NOMO-1 treated with dmso at 0.1 percent for 144 hours (cell line): Measurements from ENCODE around the gene TCEAL1.
"Not testable (repeated sequence)": the region's sequence is repeated elsewhere in the genome, so short reads cannot be mapped to it uniquely, and the experiment has no call there.

ENCODE experiments used
- DNase-seq: peaks from one replicate; lab custom pipeline; 2025; ENCODE audit not compliant: unreplicated experiment; lab: John Stamatoyannopoulos, UW

Gene TCEAL1, protein sequence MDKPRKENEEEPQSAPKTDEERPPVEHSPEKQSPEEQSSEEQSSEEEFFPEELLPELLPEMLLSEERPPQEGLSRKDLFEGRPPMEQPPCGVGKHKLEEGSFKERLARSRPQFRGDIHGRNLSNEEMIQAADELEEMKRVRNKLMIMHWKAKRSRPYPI

DNA sequence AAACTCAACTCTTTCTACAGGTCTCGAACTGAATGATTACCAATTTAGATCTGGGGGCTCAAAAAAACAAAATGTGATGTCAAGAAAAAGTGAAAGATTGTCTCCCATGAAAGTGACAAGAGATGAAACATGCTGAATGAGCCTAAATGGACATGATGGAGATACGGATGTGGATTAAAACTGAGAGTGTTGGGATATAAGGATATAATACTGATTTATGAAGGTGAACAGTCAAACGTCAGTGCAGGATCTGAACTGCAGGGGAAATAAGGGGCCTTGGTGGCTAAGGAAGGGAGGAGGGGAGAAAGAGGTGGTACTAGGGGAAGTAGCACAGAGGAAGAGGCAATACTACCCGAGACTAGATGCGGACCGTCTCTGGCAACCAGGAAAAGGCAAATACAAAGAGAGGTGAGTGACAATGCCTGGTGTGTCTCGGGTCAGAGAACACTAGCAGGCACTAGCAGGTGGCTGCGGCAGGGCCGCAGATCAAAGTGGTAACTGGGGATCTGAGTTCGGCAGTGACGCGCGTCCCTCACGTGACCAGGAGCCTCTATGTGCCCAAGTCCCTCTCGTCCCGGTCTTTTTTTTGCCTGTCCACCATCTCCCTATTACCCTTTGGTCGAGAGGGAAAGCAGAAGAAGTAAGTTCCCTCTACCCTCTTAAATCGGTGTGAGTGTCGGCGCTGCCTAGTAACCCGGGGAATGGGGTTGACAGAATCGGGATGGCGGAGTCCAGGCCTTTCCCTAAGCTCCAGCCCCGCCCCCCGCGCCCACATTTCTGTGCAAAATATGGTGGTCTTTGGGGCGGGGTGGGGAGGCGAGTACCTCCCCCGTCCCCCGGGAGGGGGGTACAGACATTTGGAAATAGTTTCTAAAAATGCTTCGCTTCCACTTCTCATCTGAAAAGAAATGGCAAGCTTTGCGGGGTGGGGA lies at the start of gene TCEAL1:
Gene TCEAL1 (plus strand): TSS at position 590 of the 932 bp plus-strand sequence. CDS start 942 bp downstream, outside the sequence.
- DNase-seq = no peak

DNA sequence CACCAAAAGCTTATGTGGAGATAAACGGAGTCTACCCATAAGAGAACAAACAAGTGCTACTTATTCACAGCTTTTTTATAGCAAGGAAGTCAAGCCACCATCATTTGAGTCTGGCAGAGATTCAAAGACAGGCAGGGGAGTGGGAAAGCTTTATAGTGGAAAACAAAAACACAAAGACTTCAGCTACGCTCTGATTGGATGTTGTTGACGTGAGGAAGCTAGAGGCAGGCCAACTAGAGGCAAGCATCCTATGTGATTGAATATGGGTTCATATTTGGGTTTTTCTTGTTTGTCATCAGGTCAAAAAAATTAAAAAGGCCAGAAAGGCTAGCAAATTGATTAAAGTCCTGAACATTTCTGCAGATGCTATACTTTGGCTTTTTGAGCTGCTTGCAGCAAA lies 44.2 kb upstream of the TCEAL1 start:
- DNase-seq = no peak

DNA sequence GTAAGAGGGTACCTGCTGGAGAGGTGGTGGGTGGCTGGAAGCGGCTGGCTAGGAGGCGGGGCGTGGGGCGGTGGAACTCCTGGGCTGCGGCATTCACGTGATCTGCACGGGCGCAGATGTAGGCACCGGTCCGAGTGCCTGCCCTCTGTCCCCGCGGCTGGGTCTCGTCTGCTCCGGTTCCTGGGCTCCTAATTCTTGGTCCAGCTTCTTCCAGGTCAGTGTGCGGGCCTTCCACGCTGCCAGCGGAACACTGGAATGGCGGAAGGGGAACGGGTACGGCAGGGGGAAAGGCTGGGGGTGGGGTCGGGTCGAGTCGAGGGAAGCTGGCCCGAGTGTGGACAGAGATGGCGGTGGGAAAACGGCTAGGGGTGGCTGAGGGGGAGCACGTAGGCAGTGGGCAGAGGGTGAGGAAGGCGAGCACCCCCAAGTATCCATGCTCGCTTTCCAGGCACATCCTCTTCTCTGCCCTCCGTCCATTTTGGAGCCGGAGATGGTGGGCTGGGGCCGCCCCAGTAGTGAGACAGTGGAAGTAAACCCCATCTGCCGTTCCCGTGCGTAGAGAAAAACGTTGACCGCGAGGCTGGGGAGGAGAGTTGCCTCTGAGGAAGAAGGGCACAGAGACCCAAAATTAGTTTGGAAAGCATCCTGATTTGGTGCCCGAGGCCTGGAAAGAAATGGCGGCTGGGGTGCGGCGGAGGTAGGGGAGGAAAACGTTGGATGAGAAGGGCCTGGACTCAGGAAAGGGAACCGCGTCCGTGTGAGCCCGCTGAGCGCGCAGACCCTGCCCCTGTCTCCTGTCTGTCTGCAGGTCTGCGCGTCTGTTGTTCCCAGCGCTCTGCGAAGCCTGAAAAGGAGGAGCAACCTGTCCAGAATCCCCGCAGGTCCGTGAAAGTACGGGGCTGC lies 43.1 kb upstream of the TCEAL1 start, which contains the start of gene TCEAL4:
Gene TCEAL4 (plus strand): TSS at position 105 of the 903 bp plus-strand sequence. CDS start 1,161 bp downstream, outside the sequence.
- DNase-seq = no peak

DNA sequence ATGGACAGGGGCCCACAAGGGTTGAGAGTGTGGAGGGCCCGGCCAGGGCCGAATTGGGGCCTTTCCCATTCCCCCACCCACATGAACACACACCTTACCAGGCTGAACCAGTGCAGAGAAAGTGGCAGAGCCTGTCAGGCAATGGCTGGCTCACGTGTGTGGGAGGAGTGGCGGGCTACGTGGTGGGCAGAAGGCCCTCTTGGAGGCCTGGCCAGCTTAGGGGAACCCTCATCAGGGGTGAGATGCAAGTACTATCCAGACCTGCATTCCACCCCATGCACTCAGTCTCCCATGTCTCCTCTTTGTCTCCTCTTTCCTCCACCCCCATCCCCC lies 42.5 kb upstream of the TCEAL1 start:
- DNase-seq = no peak

DNA sequence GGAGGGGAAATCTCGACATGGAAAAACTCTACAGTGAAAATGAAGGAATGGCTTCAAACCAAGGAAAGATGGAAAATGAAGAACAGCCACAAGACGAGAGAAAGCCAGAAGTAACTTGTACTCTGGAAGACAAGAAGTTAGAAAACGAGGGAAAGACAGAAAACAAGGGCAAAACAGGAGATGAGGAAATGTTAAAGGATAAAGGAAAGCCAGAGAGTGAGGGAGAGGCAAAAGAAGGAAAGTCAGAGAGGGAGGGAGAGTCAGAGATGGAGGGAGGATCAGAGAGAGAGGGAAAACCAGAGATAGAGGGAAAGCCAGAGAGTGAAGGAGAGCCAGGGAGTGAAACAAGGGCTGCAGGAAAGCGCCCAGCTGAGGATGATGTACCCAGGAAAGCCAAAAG lies 42.1 kb upstream of the TCEAL1 start:
- no peak for DNase-seq

DNA sequence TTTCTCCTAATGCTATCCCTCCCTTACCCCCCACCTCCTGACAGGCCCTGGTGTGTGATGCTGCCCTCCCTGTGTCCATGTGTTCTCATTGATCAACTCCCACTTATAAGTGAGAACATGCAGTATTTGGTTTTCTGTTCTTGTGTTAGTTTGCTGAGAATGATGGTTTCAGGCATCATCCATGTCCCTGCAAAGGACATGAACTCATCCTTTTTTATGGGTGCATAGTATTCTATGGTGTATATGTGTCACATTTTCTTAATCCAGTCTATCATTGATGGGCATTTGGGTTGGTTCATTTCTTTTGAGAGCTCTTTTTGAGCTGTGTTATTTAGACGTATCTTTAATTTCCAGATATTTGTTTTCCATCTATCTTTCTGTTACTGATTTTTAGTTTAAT lies 36.5 kb upstream of the TCEAL1 start:
- DNase-seq = not testable (repeated sequence)

DNA sequence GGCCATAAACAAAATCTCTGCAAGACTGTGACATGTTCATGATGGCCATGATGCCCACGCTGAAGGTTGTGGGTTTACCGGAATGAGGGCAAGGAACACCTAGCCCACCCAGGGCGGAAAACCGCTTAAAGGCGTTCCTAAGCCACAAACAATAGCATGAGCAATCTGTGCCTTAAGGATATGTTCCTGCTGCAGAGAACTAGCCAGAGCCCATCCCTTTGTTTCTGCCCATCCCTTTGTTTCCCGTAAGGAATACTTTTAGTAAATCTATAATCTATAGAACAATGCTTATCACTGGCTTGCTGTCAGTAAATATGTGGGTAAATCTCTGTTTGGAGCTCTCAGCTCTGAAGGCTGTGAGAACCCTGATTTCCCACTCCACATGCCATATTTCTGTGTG lies 33.6 kb upstream of the TCEAL1 start:
- DNase-seq = not testable (repeated sequence)

DNA sequence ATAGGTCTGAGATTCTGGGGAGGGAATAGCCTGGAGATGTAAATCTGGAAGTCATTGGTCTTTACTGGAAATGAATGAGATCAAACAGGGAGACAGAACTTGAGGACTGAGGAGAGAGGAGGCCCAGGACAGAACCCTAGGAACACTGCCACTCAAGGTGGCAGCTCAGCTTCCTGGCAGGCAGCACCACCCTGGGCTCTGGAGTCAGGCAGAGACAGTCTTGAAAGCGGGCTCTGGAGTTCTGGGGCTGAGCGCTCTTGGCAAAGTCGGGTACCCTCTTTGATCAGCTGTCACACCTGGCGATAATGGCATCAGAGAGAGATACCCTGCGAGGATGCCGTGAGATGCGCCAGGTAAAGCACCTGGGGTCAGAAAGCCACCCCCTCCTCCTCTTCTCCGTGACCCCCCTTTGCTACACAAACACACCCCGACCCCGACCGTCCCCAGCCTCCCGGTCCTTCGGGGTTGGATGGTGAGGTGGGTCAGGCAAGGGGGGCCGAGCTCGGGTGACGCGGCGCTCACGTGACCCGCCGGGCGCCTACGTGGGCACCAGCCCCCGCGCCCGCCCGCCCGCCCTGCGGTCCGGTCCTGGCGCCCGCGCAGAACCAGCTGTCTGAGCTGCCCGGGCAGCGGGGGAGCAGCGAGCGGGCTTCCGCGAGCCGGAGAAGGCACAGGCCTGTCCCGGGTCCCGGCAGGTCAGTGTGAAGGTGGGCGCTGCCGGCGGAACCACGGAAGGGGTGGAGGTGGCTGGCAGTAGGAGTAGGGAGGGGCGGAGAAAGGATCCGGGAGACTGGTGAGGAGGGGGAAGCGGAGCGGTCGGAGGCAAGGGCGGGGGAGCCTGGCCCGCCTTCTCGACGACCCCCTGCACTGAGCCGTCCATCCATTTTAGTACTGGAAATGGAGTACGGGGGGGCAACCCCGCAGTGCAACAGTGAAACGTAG lies 21.1 kb upstream of the TCEAL1 start, which contains the start of gene TCEAL3:
Gene TCEAL3 (plus strand): TSS at position 600 of the 942 bp plus-strand sequence. CDS start 1,102 bp downstream, outside the sequence.
- DNase-seq = no peak

DNA sequence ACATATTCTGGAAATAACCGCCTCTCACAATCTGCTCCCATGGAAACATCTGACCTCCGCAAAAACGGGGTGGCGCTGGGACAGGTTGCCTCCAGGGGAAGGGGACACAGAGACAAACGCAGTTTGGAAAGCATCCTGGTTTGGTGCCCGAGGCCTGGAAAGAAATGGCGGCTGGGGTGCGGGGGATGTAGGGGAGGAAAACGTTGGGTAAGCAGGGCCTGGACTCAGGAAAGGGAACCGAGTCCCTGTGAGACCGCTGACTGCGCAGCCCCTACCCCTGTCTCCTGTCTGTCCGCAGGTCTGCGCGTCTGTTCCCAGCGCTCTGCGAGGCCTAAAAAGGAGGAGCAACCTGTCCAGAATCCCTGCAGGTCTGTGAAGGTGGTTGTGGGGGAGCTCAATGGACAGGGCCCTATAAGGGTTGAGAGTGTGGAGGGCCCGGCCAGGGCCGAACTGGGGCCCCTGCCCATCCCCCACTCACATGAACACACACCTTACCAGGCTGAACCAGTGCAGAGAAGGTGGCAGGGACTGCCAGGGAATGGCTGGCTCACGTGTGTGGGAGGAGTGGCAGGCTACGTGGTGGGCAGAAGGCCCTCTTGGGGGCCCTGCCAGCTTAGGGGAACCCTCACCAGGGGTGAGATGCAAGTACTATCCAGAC lies 20.3 kb upstream of the TCEAL1 start:
- no peak for DNase-seq

DNA sequence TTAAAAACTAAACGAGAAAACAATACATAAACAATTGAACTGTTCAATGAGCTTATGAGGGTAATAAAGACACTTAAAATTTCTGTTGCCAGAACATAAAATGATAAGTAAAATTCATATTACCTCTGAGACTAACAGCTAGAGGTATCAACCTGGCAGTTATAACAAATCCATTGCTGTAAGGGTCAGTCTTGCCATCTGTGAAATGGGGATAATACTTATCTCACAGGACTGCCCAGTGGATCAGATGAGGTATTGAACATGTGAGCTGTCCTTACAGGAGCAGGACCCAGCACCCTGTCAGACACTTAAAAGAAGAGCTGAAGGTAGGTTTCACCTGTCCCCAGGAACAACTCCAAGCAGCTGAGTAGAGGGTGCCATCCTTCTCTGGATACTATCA lies 18.5 kb upstream of the TCEAL1 start:
- no peak for DNase-seq

DNA sequence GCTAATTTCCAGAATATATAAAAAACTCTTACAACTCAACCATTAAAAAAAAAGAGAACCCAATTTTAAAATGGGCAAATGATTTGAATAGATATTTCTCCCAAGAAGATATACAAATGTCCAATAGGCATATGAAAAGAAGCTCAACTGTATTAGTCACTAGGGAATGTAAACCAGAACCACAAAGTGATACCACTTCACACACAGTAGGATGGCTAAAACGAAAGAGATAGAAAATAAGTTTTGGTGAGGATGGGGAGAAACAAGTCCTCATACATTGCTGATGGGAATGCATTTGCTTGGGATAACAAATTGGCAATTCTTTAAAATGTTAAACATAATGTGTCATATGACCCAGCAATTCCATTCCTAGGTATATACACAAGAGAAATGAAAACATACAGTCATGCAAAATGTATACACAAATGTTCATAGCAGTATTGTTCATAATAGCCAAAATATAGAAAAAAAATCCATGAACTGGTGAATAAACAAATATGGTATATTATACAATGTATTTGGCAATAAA lies 15.3 kb upstream of the TCEAL1 start:
- DNase-seq = no peak

DNA sequence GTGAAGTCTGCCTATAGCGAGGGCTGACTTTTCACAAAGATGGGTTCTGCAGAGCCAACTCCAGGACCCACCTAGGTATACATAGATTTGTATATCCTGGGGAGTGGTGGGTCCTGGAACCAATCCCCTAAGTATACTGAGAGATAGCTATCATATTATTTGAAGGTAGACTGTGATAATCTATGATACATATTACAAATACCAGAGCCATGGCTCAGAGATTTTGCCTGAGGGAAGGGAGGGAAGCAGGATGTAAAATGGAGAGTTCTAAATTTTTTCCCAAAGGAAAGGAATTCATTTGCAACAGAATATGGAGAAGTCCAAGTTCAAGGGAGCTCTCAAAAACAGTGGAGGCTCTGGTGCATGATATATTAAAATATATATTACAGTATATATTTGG lies 13.8 kb upstream of the TCEAL1 start:
- no peak for DNase-seq

DNA sequence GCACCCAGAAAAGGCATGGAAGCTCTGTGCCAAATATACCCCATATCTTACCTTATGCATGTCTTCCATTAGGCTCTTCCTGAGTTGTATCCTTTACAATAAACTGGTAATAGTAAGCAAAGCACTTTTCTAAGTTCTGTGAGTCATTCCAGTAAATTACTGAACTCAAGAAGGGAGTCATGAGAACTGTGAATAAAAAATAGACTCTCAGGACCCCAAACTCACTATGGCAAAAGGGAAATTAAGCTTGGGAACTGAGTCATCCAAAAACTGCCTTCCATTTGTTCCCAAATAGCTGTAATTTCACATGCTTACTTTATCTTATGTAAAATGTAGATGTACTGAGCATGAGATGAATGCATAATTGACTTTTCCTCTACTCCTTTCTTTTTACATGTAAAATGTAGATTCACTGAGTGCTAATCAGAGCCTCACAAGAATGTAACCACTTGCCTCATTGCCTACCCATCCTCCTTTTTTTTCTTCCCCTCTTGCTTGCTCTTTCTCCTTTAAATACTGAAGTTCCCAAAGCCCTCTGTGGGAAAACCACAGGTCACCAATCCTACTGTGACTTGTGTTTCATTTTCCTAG lies 12.9 kb upstream of the TCEAL1 start:
- DNase-seq = no peak

DNA sequence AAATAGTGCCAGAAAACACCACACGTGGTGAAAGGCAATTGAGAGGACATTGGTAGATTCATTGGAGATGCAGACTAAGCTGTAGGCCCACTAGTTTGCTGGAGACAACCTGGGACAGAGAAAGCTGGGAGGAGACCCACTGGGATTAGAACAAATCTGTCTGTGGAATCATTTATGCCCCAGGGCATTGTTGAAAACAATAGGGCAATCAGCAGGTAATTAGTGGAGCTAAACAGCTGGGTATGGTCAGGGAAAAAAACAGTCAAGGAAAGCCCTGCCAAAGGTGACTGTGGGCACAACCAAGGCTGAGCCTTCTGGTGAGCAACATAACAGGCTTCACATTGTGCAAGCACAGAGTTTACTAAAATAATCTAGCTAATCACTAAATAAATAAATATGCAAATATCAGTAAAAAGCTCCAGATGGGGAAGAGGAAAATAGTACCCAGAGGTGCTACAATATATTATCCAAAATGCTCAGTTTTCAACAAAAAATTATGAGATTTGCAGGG lies 12.0 kb upstream of the TCEAL1 start:
- no peak for DNase-seq

DNA sequence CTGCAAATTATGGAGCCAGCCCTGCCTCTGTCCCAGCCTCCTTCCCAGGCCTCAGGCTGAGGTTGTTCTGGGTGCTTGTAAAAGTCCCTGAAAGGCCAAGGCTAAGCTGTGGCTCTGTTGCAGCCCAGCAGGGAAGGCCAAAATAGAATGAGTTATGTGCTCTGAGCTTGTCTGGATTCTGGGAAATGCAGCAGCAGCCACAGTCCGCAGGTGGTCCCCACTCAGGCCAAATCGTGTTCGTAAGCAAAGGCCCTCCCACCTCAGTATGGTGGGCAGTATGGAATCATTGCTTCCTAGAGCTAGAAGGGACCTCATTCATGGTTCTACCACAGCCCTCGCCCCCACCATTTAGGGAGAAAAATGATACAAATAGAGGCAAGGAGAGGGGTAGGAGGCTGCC lies 4.7 kb upstream of the TCEAL1 start:
- no peak for DNase-seq

DNA sequence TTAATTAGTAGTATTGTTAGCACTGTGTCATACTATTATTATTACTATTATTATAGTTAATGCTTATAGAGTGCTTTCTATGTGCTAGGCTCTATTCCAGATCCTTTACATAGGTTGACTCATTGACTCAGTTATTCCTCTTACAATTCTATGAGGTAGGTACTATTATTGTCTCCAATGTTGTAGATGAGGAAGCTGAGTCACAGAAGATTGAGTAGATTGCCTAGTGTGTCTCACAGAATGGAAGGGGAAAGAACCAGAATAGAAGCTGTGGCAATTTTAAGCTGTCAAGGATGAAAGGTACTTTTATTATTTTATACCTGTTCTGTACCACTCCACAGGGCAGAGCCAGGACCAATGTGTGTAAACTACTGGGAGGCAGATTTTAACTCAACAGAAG lies 1.9 kb upstream of the TCEAL1 start:
- no peak for DNase-seq

DNA sequence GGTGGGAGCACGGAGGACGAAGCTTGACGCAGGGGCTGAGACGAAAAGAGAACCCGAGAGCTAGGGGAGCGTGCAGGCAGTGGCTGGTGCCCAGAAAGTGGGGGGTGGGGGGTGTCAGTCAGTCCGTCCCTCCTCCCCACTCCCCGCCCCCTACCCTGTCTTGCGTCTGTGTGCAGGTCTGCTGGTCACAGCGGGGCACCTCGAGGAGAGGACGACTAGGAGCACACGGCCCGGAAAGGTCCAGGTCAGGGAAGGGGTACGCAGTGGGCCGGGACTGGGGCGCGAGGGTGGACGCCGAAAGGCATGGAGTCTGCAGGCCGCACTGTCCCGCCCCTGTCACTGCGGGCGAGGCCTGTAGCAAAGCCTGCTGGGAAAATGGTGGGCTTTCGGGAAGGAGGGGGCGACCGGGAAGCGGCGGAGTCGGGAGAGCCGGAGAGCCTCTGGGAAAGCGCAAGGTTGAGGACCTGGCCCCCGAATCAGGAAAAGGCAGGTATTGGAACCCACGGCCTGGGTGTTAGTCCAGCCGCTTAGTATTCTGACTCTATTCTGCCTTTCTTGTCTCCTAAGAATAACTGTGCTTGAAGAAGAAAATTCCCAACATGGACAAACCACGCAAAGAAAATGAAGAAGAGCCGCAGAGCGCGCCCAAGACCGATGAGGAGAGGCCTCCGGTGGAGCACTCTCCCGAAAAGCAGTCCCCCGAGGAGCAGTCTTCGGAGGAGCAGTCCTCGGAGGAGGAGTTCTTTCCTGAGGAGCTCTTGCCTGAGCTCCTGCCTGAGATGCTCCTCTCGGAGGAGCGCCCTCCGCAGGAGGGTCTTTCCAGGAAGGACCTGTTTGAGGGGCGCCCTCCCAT lies 769 bp downstream of the TCEAL1 start:
- DNase-seq = no peak

DNA sequence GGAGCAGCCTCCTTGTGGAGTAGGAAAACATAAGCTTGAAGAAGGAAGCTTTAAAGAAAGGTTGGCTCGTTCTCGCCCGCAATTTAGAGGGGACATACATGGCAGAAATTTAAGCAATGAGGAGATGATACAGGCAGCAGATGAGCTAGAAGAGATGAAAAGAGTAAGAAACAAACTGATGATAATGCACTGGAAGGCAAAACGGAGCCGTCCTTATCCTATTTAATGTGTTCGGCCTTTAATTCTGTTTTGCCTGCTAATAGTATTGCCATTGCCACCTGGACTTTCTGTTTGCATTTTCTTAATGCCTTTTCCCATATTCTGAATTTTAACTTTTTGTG lies 1.4 kb downstream of the TCEAL1 start:
- DNase-seq = no peak
